ENCODE results near the gene CHAF1B. TPM values are rescaled to one million over a fixed set of nuclear protein-coding genes. Genes with fewer than 3 reads are reported as not detected.

The CHAF1B gene
- total RNA-seq, 4 donors from 2014 or later, result 0.37 to 2.0 (median 0.73) TPM

DNA sequence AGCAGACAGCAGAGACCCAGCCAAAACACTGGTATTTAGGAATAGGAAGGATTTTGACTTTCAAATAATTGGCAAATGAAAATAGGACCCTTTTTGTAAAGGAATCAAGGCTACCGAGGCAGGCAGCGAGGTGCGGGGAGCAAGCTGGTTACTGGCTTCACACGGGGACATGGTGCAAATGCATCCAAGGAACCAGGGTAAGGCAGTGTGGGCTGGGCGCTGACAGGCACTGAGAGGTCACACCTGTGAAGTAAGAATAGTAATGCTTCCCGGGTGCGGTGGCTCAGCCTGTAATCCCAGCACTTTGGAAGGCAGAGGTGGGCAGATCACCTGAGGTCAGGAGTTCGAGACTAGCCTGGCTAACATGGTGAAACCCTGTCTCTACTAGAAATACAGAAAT, 15.5 kb downstream of the CHAF1B start:
- DNase-seq, result no peak
- intact Hi-C loops (cut with DNase I; ENCODE audit: low total_unique reads) (no loop called here), in situ Hi-C loops (cut with MboI; ENCODE audit: low pct_ligation_motif_present in 1 of 4, low pct_unique_long_range_greater_than_20kb in 1 of 4, low sequenced_read_pairs in 3 of 4) (loop anchor here in 1 of 4 donors (25.0 kb wide), 1 partner anchor 187 kb away; no protein-coding TSS in a partner anchor)
- WGBS, 2 donors (ENCODE audit: low coverage in 1 of 2), result 93% methylated on average over 8 of the region's 8 CpGs; no CpG with 5 or more reads in 1 of the 2 donors
- Histone ChIP-seq H3K36me3 (no peaks in the 10 kb centered on the region), H3K4me3 (no peak overlapping the region), H3K27ac (no peak overlapping the region), H3K27me3 (no peaks in the 10 kb centered on the region), H3K4me1 (no peaks in the 10 kb centered on the region), H3K9me3 (no peaks in the 10 kb centered on the region)
- TF ChIP-seq POLR2AphosphoS5 (IDR thresholded peaks at IDR 0.05), result no peak
- TF ChIP-seq POLR2A (IDR thresholded peaks at IDR 0.05), result no peak
- TF ChIP-seq, protein P1, sequence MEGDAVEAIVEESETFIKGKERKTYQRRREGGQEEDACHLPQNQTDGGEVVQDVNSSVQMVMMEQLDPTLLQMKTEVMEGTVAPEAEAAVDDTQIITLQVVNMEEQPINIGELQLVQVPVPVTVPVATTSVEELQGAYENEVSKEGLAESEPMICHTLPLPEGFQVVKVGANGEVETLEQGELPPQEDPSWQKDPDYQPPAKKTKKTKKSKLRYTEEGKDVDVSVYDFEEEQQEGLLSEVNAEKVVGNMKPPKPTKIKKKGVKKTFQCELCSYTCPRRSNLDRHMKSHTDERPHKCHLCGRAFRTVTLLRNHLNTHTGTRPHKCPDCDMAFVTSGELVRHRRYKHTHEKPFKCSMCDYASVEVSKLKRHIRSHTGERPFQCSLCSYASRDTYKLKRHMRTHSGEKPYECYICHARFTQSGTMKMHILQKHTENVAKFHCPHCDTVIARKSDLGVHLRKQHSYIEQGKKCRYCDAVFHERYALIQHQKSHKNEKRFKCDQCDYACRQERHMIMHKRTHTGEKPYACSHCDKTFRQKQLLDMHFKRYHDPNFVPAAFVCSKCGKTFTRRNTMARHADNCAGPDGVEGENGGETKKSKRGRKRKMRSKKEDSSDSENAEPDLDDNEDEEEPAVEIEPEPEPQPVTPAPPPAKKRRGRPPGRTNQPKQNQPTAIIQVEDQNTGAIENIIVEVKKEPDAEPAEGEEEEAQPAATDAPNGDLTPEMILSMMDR (IDR thresholded peaks at IDR 0.05), result no peak
- TF ChIP-seq EP300 (IDR thresholded peaks at IDR 0.05; ENCODE audit: low read depth), result no peak

DNA sequence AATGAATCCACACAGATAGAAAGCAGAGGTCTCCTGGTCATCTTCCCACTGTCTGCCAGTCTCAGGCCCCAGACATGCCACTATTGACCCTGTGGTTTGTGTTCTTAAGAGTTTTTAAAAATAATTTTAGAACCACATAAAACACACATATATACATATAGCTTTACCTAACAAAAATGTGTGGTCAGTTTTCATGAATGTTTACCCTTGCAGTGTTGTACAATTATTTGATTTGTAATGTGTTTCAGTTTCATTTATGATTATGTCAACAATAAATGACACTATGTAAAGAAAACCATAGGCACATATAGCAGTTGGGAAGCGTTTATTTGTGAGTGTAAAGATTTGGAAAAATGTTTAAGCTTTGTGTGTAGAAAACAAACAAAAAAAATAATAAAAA, 17.1 kb downstream of the CHAF1B start:
- Histone ChIP-seq H3K27ac (no peak overlapping the region), H3K4me3 (no peak overlapping the region), H3K4me1 (no peaks in the 10 kb centered on the region), H3K9me3 (no peaks in the 10 kb centered on the region), H3K27me3 (no peaks in the 10 kb centered on the region), H3K36me3 (no peaks in the 10 kb centered on the region)
- no peak for DNase-seq
- WGBS, 2 donors (ENCODE audit: low coverage in 1 of 2), result 50 to 55% methylated on average over 1 of the region's 1 CpG
- in situ Hi-C loops (cut with MboI; ENCODE audit: low pct_ligation_motif_present in 1 of 4, low pct_unique_long_range_greater_than_20kb in 1 of 4, low sequenced_read_pairs in 3 of 4) (loop anchor here in 1 of 4 donors (25.0 kb wide), 1 partner anchor 185 kb away; no protein-coding TSS in a partner anchor), intact Hi-C loops (cut with DNase I; ENCODE audit: low total_unique reads) (no loop called here)
- TF ChIP-seq, protein P1 (IDR thresholded peaks at IDR 0.05), result no peak
- TF ChIP-seq POLR2AphosphoS5 (IDR thresholded peaks at IDR 0.05) (no peak), EP300 (IDR thresholded peaks at IDR 0.05; ENCODE audit: low read depth) (no peak), POLR2A (IDR thresholded peaks at IDR 0.05) (no peak)

DNA sequence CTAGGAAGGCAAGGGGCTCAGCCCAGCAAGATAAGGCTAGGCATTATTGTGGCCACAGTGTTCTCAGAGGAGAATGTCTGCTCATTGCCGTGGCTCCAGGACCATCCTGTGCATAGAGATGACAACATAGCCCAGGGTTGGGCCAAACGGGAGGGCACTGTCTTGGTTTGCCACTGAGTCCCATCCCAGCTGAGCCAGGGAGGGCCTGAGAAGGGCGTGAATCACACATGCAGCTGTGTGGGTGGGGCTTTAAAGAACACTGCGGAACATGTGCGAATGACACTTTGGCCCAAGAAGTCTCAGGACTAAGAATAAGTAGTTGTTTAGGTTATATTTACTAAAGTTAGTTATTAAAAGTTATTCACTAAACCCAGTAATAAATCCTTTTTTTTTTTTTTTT, 18.5 kb downstream of the CHAF1B start:
- Histone ChIP-seq H3K27me3 (no peaks in the 10 kb centered on the region), H3K4me3 (no peak overlapping the region), H3K4me1 (no peaks in the 10 kb centered on the region), H3K9me3 (no peaks in the 10 kb centered on the region), H3K27ac (no peak overlapping the region), H3K36me3 (no peaks in the 10 kb centered on the region)
- no peak for TF ChIP-seq POLR2AphosphoS5 (IDR thresholded peaks at IDR 0.05)
- TF ChIP-seq POLR2A (IDR thresholded peaks at IDR 0.05), result no peak
- TF ChIP-seq, protein P1 (IDR thresholded peaks at IDR 0.05), result no peak
- TF ChIP-seq EP300 (IDR thresholded peaks at IDR 0.05; ENCODE audit: low read depth), result no peak
- intact Hi-C loops (cut with DNase I; ENCODE audit: low total_unique reads) (no loop called here), in situ Hi-C loops (cut with MboI; ENCODE audit: low pct_ligation_motif_present in 1 of 4, low pct_unique_long_range_greater_than_20kb in 1 of 4, low sequenced_read_pairs in 3 of 4) (loop anchor here in 1 of 4 donors (25.0 kb wide), 1 partner anchor 184 kb away; no protein-coding TSS in a partner anchor)
- no peak for DNase-seq
- 83 to 86% methylated on average over 5 of the region's 5 CpGs for WGBS, 2 donors (ENCODE audit: low coverage in 1 of 2)

DNA sequence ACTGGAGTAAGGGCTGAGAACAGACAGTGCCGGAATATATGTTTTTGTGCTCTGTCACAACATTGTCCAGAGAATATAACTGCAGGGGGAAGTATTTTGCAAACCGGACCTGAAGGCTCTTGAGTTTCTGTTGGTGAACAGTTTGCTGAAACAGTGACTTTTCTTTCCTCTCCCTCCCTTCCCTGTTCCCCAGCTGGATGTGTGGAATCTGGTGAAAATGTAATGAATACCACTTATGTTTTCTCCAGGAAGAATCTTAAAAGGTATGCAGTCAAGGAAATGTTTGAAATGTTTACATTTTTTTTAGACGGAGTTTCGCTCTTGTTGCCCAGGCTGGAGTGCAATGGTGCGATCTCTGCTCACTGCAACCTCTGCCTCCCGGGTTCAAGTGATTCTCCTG, 23.4 kb downstream of the CHAF1B start:
- Histone ChIP-seq H3K4me1 (no peaks in the 10 kb centered on the region), H3K36me3 (no peaks in the 10 kb centered on the region), H3K9me3 (no peaks in the 10 kb centered on the region), H3K27me3 (no peaks in the 10 kb centered on the region), H3K27ac (no peak overlapping the region), H3K4me3 (no peak overlapping the region)
- intact Hi-C loops (cut with DNase I; ENCODE audit: low total_unique reads), result no loop called here
- no peak for DNase-seq
- in situ Hi-C loops (cut with MboI; ENCODE audit: low pct_ligation_motif_present in 1 of 4, low pct_unique_long_range_greater_than_20kb in 1 of 4, low sequenced_read_pairs in 3 of 4), result loop anchor here in 1 of 4 donors (25.0 kb wide), 1 partner anchor 179 kb away; no protein-coding TSS in a partner anchor
- WGBS, 2 donors (ENCODE audit: low coverage in 1 of 2), result 89 to 91% methylated on average over 5 to 6 of the region's 6 CpGs
- TF ChIP-seq, protein P1 (IDR thresholded peaks at IDR 0.05), result no peak
- TF ChIP-seq EP300 (IDR thresholded peaks at IDR 0.05; ENCODE audit: low read depth) (no peak), POLR2A (IDR thresholded peaks at IDR 0.05) (no peak), POLR2AphosphoS5 (IDR thresholded peaks at IDR 0.05) (no peak)

Measured in transverse colon (tissue), 4 donors.